SH-SY5Y (cell line): ENCODE data around the gene SLC37A1.

Experiments
- GATA2 ChIP-seq: IDR thresholded peaks from 2 replicates; pipeline ENCODE4 v1.6.1; 2011; ENCODE audit warnings: mild to moderate bottlenecking, low read depth, low read length
- GATA3 ChIP-seq: IDR thresholded peaks from 2 replicates; pipeline ENCODE4 v1.6.1; 2011; ENCODE audit warnings: low read depth, mild to moderate bottlenecking, low read length, moderate library complexity

DNA sequence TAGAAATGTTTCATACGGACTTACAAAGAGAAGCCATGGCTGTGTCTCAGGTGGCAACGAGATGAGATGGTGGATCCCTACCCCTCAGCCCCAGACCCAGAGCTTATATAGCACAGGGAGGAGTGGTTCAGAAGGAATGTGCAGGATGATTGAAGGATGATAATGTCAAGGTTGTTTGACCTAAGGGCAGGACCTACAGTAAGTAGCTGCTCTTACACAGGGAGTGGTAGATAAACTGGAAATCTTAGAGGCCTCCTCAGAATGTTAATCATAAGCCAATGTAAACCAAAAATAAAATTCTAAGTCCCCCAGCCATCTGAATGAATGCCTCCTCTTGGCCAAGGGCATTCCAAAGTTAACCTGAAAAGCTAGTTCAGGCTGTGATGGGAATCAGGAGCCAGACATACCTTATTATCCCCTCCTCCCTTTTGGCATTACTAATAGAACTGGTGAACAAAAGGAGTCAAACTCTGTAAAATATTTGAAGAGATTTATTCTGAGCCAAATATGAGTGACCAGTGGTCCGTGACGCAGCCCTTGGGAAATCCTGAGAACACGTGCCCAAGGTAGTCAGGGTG lies 94.0 kb downstream of the SLC37A1 start:
- TF ChIP-seq GATA3 (no peak), GATA2 (no peak)
